Middle frontal gyrus (tissue), 1 donor: ENCODE results near the gene TBL3.
A peak's percentile ranks its signal among the peaks of the same experiment; 100 is the strongest.

Experiments used
- DNase-seq: peaks from one replicate; pipeline ENCODE4 v3.0.0-alpha.2; 2015; ENCODE audit warnings: low spot score; ENCODE audit errors: extremely low spot score

TBL3 gene

DNA sequence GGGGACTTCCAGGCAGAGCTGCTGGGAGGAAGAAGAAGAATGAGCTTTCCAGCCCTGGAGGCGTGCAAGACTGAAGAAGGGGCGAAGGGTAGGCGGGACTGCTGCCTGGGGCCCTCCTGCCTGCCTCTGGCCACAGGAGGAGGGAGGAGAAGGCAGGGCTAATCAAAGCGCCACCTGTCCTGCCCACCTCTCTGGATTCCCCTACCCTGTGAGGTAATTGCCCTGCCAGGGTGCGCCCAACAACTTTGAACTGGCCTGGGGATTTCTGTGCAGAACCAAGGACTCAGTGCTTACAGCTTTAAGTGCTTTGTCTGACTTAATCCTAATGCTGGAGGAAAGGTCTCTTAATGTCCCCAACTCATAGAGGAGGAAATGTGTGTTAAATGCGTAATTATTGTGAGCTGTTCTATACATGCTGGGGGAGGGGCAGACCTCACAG is 9.6 kb downstream of the TBL3 start, which contains the start of gene NOXO1:
TSS of gene NOXO1 (minus strand) at position 72 of the 439 bp plus-strand sequence. CDS start 290 bp downstream, outside the sequence.
- no peak for DNase-seq

- DNase-seq: no peak
These were observed 10.2 kb downstream of the TBL3 start for GRCh38 chr16:1982013-1982433.

- no peak for DNase-seq
These were observed 11.2 kb downstream of the TBL3 start for GRCh38 chr16:1982991-1983543.

DNA sequence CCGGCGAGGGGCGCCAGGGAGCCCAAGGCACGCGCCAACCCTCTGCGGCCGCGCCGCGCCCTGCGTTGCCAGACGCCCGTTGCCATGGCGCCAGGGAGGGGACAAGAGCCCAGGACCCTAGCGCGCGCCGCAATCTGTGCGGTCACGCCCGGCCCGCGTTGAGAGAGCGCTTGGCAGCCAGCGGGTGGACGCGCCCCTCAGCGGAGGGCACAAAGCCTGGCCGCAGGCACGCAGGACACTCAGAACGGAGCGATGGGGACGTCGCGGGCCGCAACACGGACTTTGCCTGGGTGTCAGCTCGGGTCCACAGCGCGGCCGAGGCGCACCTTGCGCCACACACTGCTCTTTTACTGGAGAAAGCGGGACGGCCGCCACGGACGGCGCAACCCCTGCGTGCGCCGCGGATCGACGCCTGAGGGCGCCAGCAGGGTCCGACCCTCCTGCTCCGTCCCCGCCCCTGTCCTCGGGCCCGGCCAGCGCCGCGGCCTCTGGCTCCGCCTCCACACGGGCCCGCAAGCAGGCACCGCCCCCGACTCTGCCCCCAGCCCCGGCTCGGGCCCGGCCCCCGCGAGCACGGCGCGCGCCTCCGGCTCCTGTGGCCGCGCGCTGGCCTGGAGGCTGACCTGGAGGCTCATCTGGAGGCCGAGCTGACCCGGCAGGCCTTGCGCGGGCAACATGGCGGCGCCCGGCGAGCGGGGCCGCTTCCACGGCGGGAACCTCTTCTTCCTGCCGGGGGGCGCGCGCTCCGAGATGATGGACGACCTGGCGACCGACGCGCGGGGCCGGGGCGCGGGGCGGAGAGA is 11.9 kb downstream of the TBL3 start, which contains the start of gene GFER:
TSS of gene GFER (plus strand) at position 650 of the 803 bp plus-strand sequence. CDS start at position 676, 26 bp downstream.
- peak; percentile 74 for DNase-seq

DNA sequence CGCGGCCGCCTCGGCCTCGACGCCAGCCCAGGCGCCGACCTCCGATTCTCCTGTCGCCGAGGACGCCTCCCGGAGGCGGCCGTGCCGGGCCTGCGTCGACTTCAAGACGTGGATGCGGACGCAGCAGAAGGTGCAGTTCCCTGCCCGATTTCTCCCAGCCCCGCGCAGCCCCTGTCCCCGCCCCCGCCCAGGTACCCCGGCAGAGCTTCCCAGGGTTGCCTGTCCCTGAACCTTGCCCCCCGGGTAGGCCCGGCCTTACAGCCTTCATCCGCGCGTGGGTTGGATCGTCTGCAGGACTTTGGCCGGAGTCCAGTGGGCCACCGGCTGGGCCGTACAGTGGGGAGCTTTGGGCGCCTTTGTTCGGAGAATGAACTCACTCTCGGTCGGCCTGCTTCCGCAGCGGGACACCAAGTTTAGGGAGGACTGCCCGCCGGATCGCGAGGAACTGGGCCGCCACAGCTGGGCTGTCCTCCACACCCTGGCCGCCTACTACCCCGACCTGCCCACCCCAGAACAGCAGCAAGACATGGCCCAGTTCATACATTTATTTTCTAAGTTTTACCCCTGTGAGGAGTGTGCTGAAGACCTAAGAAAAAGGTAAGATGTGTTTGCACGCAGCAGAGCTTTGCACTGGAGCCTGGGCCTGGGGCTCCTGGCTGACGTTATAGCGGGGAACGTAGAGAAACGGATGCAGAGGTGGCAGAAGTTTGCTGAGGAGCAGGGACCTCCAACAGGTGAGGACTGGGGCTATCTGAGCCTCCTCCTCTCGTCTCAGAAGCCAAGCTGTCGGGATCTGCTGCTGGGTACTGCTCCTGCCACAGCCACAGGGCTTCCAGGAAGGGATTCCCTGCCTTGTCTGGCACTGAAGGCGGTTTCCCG is 12.7 kb downstream of the TBL3 start:
- DNase-seq: no peak

- no peak for DNase-seq
These were observed 13.8 kb downstream of the TBL3 start for GRCh38 chr16:1985466-1986150.

DNA sequence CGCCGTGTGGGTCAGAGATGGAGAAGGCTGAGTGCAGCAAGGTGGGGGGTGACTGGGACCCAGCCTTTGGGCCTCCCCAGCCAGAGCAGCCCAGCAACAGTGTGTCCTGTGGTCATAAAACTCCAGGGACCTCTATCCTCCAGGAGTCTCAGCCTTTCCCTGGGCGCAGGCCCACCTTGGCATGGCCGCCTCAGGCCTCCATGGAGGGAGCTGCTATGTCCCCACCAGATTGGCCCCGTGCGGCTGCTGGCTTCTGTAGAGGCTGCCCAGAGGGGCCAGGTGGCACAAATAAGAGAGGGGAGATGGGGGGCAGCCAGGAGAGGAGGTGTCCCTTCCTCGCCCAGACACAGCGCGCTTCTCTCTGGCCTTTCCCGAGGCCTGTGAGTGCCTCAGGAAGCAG is 15.3 kb downstream of the TBL3 start:
- DNase-seq: no peak

DNA sequence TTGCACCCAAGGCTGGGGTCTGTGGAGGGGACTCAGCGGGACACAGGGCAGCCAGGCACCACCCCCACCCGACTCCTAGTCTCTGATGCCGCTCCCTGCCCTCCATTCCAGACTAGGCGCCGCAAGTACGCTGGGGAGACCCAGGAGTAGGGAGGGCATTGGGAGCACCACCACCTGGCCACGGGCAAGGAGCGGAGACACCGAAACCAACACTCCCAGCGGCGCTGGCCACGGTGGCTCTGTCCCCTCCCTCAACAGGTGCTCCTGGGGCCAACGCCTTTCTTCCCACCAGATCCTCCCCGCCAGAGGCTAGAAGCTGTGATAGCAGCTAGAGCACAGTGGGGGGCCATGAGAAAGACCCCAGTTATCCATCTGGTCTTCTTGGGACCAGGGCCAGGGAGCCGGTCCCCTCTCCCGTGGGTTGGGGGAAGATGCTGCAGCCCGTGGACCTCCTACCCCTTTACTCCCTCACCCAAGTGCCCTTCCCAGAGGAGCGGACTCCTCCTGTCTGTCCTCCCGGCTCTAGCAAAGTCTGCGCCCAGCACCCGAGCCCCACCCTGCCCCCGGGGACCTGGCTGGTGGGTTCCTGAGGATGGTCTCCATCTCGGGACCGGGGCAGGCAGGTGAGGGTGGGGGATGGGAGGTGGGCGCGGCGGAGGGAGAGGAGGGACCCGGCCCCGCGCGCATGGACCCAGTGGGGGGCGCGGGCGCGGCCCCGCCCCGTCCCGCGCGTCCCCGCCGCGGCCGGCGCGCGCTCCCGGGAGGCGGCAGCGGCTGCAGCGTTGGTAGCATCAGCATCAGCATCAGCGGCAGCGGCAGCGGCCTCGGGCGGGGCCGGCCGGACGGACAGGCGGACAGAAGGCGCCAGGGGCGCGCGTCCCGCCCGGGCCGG is 17.6 kb downstream of the TBL3 start, which contains the start of gene SYNGR3:
TSS of gene SYNGR3 (plus strand) at position 762 of the 892 bp plus-strand sequence. CDS start 133 bp downstream, outside the sequence.
- DNase-seq: no peak

GRCh38 chr16:1990101-1990350 is 18.2 kb downstream of the TBL3 start:
- DNase-seq: no peak

GRCh38 chr16:1990351-1991134 is 18.7 kb downstream of the TBL3 start:
- DNase-seq: no peak

DNA sequence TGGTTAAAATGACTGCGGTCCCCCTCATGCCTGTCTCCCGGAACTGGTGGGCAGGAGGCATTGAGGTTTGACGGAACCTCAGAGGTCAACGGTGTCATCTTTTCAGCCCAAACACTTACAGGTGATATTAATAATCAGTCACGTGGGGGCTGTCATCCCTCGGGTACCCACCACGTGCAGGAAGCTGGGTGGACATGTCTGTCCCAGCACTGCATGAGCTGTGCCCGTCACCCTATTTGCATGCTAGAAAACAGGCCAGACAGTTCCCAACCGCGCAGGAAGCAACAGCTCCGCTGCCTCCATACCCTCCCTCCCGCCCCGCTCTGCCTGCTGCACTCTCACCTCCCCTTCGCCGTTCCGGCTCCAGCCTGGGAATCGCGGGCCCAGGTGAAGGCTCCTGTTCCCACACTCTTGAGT is 19.3 kb downstream of the TBL3 start:
- DNase-seq: no peak

DNA sequence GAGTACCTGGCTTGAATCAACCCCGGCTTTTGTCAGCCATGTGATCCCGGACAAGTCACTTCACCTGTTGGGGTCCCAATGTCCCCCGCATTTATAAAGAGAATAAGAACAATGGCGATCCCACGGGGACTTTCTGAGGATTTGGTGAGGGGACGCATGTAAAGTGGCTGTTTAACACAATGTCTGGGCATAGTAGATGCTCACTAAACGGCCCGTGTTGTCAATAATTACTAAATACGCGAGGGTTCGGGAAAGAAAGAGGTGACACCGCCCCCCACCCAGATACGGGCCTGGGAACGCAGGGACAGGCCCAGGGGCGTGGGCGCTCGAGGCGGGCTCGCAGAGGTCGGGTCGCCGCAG is 19.7 kb downstream of the TBL3 start:
- no peak for DNase-seq

GRCh38 chr16:1991948-1992703 is 20.3 kb downstream of the TBL3 start:
- peak; percentile 53 for DNase-seq

DNA sequence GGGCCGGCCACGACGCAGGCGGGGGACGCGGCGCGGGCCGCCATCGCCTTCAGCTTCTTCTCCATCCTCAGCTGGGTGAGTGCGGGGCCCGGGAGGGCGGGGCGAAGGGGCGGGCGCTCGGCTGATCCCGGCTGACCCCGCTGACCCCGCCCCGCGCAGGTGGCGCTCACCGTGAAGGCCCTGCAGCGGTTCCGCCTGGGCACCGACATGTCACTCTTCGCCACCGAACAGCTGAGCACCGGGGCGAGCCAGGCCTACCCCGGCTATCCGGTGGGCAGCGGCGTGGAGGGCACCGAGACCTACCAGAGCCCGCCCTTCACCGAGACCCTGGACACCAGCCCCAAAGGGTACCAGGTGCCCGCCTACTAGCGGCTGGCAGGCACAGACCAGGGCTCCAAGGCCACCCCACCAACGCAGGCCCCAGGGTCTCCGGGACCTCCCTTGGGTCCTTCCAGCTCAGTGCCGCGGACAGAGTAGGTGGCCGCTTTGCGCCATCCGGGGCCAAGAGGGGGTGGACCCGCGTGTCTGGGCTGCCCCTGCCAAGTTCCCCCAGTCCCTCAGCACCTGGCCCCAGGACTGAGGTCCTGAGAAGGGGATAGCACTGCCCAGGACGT is 21.0 kb downstream of the TBL3 start:
- no peak for DNase-seq

- DNase-seq: no peak
These were observed 21.9 kb downstream of the TBL3 start for GRCh38 chr16:1993731-1994131.

DNA sequence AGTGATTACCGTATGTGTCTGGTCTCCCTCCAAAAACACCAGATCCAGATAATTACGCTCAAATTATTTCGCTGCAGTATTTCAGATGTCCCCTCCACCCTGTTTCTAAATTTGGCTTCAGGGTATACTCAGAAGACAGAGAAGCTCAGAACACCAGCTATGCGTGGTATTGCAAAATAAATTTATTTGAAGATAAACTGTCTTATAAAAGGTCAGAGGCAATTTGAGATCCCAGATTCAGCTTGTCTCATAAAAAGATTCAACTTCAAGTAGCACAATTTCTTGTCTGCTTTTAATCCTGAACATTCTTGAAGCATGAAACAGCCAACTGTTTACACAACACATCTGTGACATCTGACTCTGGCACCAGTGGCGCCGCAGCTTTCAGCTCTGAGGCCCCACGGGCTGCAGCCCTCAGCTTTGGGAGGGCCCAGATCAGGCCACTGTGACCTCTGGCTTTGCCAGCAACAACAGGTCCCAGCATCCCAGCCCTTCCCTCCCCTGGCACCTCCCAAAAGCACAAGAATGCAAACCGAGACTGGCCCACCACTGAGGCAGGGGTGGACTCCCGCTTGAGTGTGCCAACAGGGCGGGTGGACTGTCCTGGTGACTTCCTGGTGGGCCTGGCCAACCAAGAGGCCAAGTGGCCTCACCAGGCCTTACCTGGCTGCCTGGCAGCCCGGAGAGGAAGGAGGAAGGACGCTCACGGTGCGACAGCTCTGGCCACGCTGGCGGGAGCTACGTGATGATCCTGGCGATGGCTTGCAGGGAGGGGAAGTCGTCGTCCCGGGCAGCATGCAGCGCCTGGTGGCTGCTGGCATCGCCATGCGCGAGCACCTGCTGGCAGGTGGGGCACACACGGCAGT is 25.9 kb downstream of the TBL3 start:
- no peak for DNase-seq

- DNase-seq: no peak
These were observed 26.5 kb downstream of the TBL3 start for GRCh38 chr16:1998360-1998835.
